Tibial nerve (tissue), 3 donors: ENCODE results near the gene MBOAT2.

ENCODE experiments used
- POLR2A ChIP-seq, 2 donors: fragments of 450-650 bp; IDR thresholded peaks; one replicate each; pipeline ENCODE4 v1.6.1; 2017; ENCODE audit warnings: antibody characterized with exemption in 2 of 2, mild to moderate bottlenecking in 2 of 2, moderate library complexity in 2 of 2
- TF ChIP-seq, protein P1 (sequence below), 5 experiments: fragments of 200-600 bp in 3 of 5; fragments of 450-650 bp in 2 of 5; sonication (generic) in 3 of 5; IDR thresholded peaks; one replicate each; pipeline ENCODE4 v1.5.1; 2016 to 2019; ENCODE audit warnings: antibody characterized with exemption in 5 of 5, mild to moderate bottlenecking in 3 of 5, moderate library complexity in 2 of 5

DNA sequence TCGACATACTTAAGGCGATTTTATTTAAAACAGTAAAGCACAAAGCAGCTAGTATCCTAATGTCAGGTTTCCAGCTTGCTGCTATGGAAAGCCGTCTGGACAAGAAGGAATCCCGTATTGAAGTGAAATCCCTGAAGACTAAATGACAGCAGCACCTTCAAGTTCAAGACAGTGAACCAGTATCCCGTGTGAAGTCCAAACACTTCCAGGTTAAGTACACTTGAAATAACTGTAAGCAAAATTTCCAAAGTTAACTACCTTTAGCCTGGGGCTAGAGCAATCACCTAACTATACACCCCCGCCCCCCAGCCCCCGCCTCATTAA lies 1.2 kb downstream of the MBOAT2 start:
- TF ChIP-seq, protein P1, sequence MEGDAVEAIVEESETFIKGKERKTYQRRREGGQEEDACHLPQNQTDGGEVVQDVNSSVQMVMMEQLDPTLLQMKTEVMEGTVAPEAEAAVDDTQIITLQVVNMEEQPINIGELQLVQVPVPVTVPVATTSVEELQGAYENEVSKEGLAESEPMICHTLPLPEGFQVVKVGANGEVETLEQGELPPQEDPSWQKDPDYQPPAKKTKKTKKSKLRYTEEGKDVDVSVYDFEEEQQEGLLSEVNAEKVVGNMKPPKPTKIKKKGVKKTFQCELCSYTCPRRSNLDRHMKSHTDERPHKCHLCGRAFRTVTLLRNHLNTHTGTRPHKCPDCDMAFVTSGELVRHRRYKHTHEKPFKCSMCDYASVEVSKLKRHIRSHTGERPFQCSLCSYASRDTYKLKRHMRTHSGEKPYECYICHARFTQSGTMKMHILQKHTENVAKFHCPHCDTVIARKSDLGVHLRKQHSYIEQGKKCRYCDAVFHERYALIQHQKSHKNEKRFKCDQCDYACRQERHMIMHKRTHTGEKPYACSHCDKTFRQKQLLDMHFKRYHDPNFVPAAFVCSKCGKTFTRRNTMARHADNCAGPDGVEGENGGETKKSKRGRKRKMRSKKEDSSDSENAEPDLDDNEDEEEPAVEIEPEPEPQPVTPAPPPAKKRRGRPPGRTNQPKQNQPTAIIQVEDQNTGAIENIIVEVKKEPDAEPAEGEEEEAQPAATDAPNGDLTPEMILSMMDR (IDR thresholded peaks at IDR 0.05): no peak
- no peak for TF ChIP-seq POLR2A (IDR thresholded peaks at IDR 0.05)
